Measurements from ENCODE around the gene TSPO.
A peak's percentile ranks its signal among the peaks of the same experiment; 100 is the strongest.
"Not testable (repeated sequence)": the region's sequence is repeated elsewhere in the genome, so short reads cannot be mapped to it uniquely, and the experiment has no call there.

TSPO gene

DNA sequence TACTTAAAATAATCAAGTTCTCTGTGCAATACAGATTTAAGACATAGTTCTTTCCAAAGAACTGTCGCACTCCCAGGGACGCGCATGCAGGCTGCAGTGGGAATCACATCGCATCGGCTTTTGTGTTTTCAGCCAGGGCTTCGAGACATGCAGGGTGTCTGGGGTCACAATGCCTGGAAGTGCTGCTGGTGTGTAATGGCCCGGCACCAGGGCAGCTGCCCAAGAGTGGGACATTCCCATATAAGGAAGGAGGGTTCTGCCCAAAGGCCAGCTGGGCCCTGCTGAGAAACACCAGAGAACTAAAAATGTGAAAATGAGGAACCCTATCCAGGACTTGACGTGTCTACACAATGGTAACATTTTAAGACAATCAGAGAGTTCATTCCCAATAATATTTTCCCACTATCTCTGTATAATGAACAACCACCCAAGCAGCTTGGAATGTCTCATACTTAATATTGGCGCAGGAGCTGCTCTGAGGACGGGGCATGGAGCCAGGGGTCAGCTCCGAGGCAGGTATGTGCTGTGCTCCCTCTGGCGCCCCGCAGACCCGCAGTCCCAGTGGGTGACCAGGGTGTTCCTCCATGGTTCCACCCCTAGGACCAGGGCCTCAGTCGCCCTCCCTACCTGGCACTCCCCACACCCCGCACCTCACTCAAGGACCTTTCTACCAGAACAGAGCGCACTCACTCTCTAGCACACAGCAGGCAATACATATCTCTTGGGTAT is 19.4 kb upstream of the TSPO start:
- DNase-seq = no peak

DNA sequence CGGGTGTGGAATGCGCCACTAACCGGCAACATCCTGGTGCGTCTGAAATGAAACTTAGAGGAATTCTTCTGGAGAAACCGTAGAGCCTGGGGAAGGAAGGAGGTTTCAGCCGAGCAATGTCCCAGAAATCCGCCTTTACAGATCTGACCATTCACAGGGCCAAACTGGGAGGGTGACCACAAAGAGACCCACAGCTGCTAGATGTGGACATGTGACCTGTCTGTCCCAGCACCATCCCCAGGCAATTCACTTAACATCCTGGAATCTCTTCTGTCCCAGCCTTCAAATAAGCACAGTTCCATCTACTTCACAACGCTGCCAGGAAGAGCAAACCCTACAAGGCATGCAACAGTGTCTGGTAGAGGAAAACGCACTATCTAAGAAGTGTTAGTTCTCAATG is 18.0 kb upstream of the TSPO start:
- no peak for DNase-seq

DNA sequence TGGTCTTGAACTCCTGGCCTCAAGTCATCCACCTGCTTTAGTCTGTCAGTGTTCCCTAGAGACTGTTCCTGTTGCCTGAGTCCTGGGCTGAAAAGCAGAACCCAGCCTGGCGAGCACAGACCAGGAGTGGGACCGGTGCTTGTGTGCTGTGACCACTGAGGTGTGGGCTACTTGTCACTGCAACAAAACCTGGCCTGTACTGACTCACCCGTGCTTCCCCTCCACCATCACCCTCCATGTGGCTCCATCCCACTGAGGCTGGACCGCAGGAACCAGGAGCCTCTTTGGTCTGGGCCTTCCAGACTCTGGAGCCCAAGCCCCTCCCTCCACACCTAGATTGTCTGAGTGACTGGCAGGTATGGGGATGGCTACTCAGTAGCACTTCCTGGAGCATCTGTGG is 16.8 kb upstream of the TSPO start:
- DNase-seq = no peak

DNA sequence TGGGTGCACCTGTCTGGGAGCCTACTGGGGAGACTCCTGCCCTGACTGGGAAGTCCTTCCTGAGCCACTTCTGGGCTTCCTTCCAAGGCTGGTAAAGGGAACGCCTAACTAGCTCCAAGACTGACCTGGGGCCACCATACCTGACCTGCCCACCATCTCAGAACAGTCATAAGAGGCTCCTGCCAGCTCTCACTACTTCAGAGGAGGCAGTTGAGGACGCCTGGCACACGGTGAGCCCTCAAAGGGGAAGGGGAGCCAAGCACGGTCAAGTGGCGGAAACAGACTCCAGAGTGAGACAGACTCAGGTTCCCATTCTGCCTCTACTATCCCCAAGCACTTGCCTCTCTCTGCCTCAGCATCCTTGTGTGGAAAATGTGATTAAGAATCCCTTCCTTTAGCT is 15.8 kb upstream of the TSPO start:
- no peak for DNase-seq

DNA sequence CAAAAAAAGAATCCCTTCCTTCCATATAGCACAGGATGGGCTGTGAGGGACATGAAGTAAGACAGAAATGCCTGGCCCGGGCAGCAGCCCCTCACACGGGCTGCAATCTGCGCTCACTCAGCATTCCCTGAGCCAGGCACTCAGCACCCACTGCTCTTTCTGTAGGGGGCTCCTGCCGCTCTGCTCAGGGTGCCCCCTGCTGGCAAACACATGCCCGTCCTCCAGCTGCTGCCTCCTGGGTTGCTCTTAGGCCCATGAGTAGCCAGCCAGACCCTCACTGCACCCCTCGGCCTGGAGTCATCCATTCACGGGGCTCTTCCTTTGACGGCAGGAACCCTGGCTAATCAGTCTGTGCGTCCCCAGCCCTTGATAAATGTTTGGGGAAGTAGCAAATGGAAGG is 15.1 kb upstream of the TSPO start:
- no peak for DNase-seq

DNA sequence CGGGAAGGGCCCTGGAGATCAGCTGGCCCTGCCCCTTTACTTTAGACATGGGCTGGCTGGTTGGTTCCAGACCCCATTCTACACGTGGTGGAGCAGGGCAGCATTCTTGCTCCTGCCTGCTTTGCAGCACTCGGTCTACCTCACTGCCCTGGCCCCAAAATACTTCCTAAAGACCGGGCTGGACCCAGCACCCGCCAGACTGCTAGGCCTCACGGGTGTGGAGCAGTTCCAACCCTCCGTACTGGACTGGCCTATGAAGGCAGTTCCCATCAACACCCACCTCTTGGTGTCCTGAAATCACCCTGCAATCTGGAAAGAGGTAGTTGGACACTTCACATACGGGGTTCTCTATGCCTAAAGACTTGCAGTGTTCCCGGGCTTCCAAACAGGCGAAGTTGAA is 14.6 kb upstream of the TSPO start:
- no peak for DNase-seq

DNA sequence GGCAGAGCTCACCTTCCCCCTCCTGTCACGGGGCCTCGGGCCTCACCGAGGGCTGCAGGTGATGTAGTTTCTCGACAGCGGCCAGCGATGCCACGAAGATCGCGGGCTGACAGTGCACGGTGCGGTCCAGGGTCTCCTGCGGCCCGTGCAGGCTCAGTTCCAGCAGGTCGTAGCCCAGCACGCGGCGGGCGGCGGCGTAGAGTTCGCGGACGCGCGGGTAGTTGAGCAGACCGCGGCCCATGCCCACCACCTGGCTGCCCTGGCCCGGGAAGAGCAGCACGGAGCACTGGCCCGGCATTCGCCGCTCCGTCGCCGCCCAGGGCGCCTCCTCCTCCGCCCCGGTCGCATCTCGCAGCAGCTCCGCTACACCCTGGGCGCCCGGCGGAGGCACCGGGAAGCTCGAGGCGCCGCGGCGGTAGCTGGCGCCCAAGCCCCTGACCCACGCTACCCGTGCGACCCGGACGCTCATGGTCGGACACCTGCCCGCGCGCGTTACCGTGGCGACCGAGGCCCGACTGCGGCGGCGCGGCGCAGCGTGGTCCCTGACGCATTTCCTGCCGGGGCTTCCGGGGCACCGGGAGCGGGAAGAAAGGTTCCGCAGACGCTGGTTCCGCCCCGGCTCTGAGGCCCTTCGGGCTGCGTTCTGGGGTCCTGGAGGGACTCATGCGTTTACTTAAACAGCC is 8.3 kb upstream of the TSPO start, which contains the start of gene MCAT:
TSS of gene MCAT (minus strand) at position 519 of the 683 bp plus-strand sequence. CDS start at position 469, 50 bp downstream.
- DNase-seq = peak; percentile 88

DNA sequence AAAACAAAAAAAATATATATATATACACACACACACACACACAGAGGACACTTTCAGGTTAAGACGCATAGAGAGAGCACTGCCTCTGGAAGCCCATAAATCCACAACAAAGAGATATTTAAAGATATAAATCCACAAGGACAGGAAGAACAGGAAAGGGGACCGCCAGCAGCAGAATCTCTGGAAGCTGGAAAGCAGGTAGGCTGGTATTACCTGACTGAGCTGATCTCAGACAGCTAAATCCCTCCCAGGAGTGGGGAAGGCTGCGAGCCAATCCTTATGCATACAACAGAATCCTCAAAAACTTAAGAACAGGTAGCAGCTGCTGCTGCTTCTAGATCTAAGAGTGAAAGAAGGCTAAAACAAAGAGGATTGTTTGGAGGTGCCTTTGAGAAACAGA is 6.4 kb upstream of the TSPO start:
- DNase-seq = no peak

DNA sequence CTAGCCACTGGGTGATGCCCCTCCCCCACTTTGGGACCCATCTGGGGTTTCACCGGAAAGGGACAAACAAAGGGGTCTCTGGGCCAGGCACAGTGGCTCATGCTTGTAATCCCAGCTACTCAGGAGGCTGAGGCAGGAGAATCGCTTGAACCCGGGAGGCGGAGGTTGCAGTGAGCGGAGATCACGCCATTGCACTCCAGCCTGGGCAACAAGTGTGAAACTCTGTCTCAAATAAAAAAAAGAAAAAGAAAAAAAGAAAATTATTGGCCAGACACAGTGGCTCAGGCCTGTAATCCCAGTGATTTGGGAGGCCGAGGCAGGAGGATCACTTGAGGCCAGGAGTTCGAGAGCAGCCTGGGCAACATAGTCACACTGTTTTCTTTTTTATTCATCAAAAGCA is 6.0 kb upstream of the TSPO start:
- DNase-seq = not testable (repeated sequence)

DNA sequence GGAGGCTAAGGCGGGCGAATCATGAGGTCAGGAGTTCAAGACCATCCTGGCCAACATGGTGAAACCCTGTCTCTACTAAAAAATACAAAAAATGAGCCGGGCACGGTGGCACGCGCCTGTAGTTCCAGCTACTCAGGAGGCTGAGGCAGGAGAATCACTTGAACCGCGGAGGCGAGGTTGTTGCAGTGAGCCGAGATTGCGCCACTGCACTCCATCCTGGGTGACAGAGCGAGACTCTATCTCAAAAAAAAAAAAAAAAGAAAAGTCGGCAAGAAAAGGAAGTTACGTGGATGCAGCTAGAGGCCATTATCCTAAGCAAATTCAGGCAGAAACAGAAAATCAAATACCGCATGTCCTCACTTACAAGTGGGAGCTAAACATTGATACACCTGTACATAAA is 5.0 kb upstream of the TSPO start:
- DNase-seq = not testable (repeated sequence)

DNA sequence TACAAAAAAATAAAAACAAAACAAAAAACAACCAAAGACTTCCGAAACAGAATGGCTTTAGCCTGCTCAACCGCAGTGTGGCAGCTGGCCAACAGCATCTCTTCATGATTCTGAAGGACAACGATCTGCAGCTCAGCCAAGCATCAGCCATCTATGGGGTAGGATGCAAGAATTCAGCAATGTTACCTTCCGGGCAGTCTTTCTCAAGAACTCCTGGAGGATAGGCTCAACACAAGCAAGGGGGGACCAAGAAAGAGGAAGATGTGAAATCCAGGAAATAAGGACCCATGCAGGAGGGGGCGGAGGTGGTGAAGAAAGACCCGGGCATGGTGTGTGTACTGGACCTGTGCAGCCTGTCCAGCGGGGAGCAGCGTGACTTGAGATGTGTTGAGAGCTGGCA is 3.5 kb upstream of the TSPO start:
- no peak for DNase-seq

DNA sequence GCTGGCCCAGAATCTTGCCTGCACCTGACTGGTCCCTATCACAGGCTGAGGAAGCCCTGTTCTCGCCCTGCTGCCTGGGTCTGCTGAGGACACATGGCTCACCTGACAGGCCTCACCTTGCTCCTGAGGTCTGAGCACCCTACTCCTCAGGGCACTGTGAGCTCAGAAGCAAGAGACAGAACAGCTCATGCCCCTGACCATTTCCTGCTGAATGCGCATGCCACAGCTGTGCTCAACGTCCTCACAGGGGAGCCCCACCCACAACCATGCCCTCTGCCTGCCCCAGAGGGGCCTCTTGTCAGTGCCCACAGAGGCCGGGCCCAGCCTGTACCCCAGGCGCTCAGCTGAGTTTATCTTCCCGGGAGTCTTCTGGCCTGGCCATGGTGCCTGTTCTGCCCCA is 2.8 kb upstream of the TSPO start:
- no peak for DNase-seq

DNA sequence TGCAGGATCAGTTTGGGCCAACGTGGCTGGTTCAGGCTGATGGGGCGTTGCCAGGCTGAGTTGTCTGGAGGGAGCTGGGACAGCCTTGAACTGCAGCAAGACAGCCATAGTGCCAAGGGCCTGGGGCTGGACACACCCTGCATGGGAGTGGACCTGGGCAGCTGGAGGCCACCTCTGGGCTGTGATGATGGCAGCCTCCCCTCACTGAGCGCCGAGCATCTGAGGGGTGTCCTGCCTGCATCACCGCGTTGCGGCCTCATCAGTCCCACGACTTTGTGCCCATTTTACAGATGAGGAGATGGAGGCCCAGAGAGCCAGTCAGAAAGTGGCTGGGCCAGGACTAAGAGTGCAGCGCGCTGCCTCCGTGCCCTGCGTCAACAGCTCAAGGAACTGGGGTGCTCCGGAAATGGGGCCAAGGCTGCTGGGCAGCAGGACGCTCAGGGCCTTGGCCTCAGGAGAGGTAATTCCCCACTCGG is 590 bp upstream of the TSPO start:
- DNase-seq = no peak

DNA sequence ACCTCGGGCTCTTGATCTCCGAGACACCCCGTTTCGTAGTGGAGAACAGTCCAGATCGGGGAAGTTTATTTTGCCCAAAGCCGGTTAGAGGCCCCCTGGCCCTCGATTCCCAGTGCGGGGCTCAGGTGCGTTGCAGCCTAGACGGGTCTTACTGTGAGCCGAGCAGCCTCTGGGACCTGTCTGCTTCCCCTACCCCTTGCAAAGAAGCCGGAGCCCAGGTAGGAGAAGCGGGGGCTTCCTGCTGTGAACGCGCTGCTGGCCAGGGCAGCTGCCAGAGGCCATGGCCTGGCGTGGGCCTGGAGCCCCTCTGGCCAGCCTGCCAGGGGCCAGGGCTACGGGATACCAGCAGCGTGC is 621 bp downstream of the TSPO start:
- no peak for DNase-seq

DNA sequence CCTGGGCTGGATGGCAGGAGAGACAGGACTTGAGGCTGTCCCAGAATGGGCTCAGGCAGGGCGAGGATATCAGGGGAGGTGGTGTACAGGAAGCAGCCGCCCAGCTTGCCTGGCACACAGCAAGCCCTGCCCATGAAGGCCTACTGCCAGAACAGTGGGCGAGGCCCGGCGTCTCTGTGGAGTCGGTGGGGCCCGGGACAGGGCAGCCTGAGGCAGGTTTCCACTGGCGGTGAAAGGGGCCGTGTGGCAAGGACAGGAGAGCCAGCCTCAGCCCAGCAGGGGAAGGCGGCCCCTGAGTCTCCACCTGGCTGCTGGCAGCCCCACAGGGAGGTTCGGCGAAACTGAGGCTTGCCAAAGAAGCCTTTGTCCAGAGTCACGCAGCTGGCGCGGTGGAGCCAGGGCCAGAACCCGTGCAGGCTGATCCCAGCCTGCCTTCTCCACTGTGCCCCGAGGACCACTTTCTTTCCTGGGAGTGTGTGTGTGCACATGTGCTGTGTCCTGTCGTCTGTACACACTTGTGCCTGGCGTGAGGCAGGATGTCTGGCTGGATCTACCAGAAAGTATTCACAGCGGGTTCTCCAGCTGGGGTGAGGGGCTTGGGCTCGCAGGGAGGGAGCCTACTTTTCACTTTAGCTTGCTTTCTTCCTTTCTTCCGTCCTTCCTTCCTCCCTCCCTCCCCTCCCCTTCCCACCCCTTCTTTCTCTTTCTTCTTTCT is 1.2 kb downstream of the TSPO start:
- peak; percentile 88 for DNase-seq

DNA sequence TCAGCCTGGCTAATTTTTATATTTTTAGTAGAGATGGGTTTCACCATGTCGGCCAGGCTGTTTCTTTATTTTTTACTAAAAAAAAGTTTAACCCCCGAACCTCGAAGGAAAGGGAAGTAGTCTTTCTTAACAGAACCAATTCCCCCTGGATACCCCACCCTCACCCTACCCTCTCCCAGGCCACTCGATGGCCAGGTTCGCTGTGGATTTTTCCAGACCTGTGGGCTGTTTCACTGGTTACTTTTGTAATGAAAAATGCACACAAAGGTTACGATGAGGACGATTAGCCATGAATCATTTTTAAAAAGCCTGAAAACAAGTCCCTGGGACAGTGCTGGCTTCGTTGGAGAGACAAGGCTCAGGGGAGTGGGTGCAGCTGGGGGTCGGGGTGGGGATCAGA is 2.5 kb downstream of the TSPO start:
- DNase-seq = no peak

DNA sequence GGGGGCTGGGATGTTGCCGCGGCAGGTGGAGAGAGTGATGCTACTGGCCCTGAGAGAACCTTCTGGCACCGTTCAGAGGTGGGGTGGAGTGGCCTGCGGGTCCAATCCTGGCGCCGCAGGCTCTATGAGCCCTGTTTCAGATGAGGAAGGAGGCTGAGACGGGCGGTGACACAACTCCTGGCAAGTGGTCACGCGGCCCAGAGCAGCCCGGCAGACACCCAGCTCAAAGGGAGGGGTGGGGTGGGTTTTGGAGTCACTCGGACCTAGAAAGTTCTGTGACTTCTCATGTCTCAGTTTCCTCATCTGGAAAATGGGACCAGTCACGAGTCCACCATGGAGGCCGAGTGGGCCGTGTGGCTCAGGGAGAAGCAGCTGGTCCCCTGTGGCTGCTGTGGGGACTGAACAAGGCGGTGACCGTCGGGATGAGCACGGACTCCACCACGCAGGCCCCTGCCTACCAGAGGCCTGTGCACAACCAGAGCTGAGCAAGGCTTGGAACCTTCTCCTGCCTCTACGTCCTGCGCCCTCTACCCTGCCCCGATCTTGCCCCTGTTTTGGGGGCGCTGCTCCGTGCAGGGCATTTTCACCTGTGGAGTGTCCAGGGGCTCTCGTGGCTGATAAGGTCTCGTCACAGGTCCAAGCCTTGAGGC is 3.7 kb downstream of the TSPO start:
- DNase-seq = no peak

DNA sequence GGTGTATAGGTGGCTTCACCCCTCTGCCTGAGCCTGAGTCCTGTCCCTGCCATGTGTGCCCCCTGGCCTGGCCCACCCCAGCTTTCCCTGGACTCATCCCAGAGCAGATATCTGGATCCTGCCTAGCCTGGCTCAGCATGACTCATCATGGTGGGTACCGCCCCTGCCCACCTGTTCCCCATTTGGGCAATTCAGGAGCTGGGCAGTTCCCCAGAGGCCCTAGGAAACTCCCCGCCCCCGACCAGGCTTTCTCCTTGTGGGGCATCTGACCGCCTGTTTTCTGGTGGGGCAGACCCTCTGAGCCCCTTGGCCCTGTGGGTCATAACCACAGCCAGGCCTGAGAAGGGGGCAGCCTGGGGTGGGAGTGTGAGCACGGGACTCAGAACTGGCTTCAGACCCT is 4.4 kb downstream of the TSPO start:
- no peak for DNase-seq

DNA sequence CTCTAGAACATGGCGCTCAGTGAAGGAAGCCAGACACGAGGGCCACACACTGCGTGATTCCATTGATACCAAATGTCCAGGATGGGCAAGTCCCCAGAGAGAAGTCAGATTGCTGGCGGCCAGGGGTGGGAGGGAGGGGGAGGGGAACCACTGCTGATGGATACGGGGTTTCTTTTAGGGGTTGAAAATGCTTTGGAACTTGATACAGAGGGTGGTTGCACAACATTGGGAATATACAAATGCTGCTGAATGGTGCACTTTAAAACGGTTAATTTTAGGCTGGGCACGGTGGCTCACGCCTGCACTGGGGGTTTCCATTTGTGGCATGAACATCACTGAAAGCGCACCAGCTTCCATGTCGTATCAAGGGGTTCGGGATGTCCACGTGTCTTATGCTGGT is 5.1 kb downstream of the TSPO start:
- DNase-seq = no peak

DNA sequence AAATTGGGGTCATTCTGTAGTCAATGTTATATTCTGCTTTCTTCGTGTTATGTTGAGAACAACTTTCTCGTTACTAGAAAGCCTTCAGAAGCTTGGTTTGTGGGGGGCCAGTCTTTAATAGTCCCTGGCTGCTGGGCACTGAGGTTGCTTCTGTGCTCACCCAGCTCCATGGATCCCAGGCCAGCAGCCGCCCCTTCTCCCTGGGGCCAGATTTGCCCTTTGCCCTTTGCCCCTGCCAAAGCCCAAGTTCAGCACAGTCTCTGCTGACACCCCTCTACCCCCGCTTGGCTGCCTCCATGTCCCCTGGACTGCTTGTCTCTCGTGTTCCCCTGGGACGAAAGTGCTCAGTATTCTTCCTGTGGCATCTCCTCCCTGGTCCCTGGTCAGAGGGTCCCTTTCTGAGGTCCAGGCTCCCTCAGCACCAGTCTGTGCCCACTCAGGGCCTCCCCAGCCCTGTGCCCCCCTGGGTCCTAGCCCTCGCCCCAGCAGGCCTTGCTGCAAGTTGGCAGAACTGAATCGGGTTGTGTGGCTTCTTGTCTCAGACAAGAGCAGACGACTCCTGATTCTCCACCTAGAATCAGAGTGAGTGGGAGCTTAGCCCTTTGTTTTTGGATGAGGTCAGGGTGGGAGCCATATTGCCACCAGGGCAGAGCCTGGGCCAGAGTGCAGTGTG is 6.7 kb downstream of the TSPO start:
- DNase-seq = no peak

DNA sequence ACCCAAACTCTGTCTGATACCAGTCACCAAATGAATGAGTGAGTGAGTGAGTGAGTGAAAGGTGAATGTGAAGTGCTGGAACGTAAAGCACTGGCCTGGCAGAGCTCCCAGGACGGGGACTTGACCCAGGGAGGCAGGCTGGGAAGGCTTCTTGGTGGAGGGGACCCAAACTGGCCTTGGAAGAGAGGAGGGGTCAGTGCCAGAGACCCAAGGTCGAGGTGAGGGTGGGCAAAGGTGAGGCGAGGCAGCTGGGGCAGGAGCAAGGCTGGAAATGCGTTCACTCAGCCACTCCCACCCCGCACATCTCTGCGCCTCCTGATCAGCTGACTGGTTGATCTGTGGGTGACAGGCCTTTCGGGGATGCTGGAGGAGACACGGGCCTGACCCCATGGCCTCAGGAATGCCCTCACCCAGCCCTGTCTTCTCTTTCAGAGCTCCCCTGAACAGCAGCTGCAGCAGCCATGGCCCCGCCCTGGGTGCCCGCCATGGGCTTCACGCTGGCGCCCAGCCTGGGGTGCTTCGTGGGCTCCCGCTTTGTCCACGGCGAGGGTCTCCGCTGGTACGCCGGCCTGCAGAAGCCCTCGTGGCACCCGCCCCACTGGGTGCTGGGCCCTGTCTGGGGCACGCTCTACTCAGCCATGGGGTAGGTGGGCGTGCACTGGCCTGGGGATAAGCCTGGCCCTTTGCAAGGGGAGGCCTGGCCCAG is 7.6 kb downstream of the TSPO start:
- DNase-seq = no peak

DNA sequence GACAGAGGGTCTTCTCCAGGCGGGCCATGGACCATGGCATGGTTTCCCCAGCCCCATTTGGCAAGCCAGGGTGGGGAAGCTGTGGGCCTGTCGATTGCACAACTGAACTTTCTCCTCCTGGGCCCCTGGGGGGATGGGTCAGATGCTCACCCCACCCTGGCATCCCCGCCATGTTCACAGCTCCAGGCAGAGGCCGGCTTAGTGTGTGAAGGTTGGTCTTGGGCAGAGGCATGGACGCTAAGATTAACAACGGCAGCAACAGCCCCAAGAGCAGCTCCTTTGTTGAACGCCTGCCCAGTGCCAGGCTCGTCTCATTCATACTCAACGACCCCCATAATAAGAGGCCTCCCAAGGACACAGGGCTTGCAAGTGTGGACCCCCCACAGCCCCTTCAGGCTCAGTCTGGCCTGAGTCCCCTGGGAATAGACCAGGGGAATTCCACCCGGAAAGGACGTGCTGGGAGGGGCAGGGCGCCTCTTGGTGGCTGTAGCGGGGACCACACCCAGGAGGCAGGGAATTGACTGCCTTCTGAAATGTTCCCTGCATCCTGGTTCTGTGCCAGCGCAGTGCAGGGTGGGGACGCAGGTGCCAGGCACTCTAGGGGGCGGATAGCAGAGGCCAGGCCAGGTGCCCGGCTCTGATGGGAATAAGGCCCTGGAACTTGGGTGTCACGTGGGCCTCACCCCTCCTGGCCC is 8.3 kb downstream of the TSPO start:
- no peak for DNase-seq

Measured in left hindlimb (tissue), 1 donor.